ENCODE data around the gene NUDT1.
A peak's percentile ranks its signal among the peaks of the same experiment; 100 is the strongest.
"Not testable (repeated sequence)": the region's sequence is repeated elsewhere in the genome, so short reads cannot be mapped to it uniquely, and the experiment has no call there.

The NUDT1 gene

GRCh38 chr7:2258661-2259365 lies 16.8 kb downstream of the NUDT1 start:
- DNase-seq (ENCODE audit: low read depth), result no peak
- no peak overlapping the region for H3K4me3 ChIP-seq (ENCODE audit: low read depth, low read length)

GRCh38 chr7:2259480-2259879 lies 17.5 kb downstream of the NUDT1 start:
- no peak overlapping the region for H3K4me3 ChIP-seq (ENCODE audit: low read depth, low read length)
- no peak for DNase-seq (ENCODE audit: low read depth)

- no peak for DNase-seq (ENCODE audit: low read depth)
- no peak overlapping the region for H3K4me3 ChIP-seq (ENCODE audit: low read depth, low read length)
Observed at GRCh38 chr7:2260820-2261219, 18.8 kb downstream of the NUDT1 start.

- no peak overlapping the region for H3K4me3 ChIP-seq (ENCODE audit: low read depth, low read length)
- no peak for DNase-seq (ENCODE audit: low read depth)
Observed at GRCh38 chr7:2261611-2262010, 19.6 kb downstream of the NUDT1 start.

- H3K4me3 ChIP-seq (ENCODE audit: low read depth, low read length), result no peak overlapping the region
- DNase-seq (ENCODE audit: low read depth), result no peak
Observed at GRCh38 chr7:2263176-2263575, 21.1 kb downstream of the NUDT1 start.

- no peak for DNase-seq (ENCODE audit: low read depth)
- H3K4me3 ChIP-seq (ENCODE audit: low read depth, low read length), result no peak overlapping the region
Observed at GRCh38 chr7:2264158-2264557, 22.1 kb downstream of the NUDT1 start.

- DNase-seq (ENCODE audit: low read depth), result no peak
- H3K4me3 ChIP-seq (ENCODE audit: low read depth, low read length), result no peak overlapping the region
Observed at GRCh38 chr7:2266911-2267310, 24.9 kb downstream of the NUDT1 start.

GRCh38 chr7:2269089-2269990 lies 27.3 kb downstream of the NUDT1 start:
- not testable (repeated sequence) for DNase-seq (ENCODE audit: low read depth); H3K4me3 ChIP-seq (ENCODE audit: low read depth, low read length)

GRCh38 chr7:2269991-2270460 lies 28.0 kb downstream of the NUDT1 start:
- no peak for DNase-seq (ENCODE audit: low read depth)
- no peak overlapping the region for H3K4me3 ChIP-seq (ENCODE audit: low read depth, low read length)

GRCh38 chr7:2270495-2270894 lies 28.5 kb downstream of the NUDT1 start:
- H3K4me3 ChIP-seq (ENCODE audit: low read depth, low read length), result no peak overlapping the region
- DNase-seq (ENCODE audit: low read depth), result no peak

GRCh38 chr7:2271273-2272026 lies 29.4 kb downstream of the NUDT1 start:
- DNase-seq (ENCODE audit: low read depth), result no peak
- no peak overlapping the region for H3K4me3 ChIP-seq (ENCODE audit: low read depth, low read length)

- DNase-seq (ENCODE audit: low read depth), result no peak
- no peak overlapping the region for H3K4me3 ChIP-seq (ENCODE audit: low read depth, low read length)
Observed at GRCh38 chr7:2272031-2272430, 30.0 kb downstream of the NUDT1 start.

- no peak overlapping the region for H3K4me3 ChIP-seq (ENCODE audit: low read depth, low read length)
- DNase-seq (ENCODE audit: low read depth), result no peak
Observed at GRCh38 chr7:2273866-2274265, 31.8 kb downstream of the NUDT1 start.

GRCh38 chr7:2274666-2275065 lies 32.6 kb downstream of the NUDT1 start:
- H3K4me3 ChIP-seq (ENCODE audit: low read depth, low read length), result no peak overlapping the region
- DNase-seq (ENCODE audit: low read depth), result no peak

GRCh38 chr7:2275101-2275500 lies 33.1 kb downstream of the NUDT1 start:
- DNase-seq (ENCODE audit: low read depth), result no peak
- H3K4me3 ChIP-seq (ENCODE audit: low read depth, low read length), result no peak overlapping the region

- DNase-seq (ENCODE audit: low read depth), result no peak
- no peak overlapping the region for H3K4me3 ChIP-seq (ENCODE audit: low read depth, low read length)
Observed at GRCh38 chr7:2276107-2276506, 34.1 kb downstream of the NUDT1 start.

GRCh38 chr7:2278026-2278425 lies 36.0 kb downstream of the NUDT1 start:
- H3K4me3 ChIP-seq (ENCODE audit: low read depth, low read length), result no peak overlapping the region
- no peak for DNase-seq (ENCODE audit: low read depth)

- DNase-seq (ENCODE audit: low read depth), result no peak
- no peak overlapping the region for H3K4me3 ChIP-seq (ENCODE audit: low read depth, low read length)
Observed at GRCh38 chr7:2279896-2280295, 37.9 kb downstream of the NUDT1 start.

- no peak overlapping the region for H3K4me3 ChIP-seq (ENCODE audit: low read depth, low read length)
- no peak for DNase-seq (ENCODE audit: low read depth)
Observed at GRCh38 chr7:2280424-2280823, 38.4 kb downstream of the NUDT1 start.

GRCh38 chr7:2281541-2281940 lies 39.5 kb downstream of the NUDT1 start:
- no peak overlapping the region for H3K4me3 ChIP-seq (ENCODE audit: low read depth, low read length)
- peak; percentile 15 for DNase-seq (ENCODE audit: low read depth)
